ENCODE results near the gene RRP8. TPM values are rescaled to one million over a fixed set of nuclear protein-coding genes. Genes with fewer than 3 reads are reported as not detected.

Gene RRP8
- total RNA-seq, 1 donor from 2014 or later, result 17.8 TPM

DNA sequence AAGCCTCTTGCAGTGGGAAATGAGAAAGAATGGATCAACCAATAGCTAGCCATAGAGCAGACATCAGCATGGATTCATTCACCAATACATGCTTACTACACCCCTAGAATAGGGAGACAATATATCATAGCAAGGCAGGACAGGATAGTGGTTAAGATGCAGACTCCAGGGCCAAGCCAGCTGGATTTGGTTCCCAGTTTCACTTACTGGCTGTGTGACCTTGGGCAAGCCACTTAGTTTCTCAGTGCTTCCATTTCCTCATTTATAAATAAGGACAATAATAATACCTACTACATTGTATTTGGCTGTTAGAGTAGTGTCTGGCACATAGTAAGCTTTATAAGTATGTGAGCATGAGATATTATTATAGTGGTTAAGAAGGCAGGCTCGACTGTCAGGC, 45.1 kb upstream of the RRP8 start:
- peak; percentile 2 for DNase-seq (ENCODE audit: extremely low spot score, unreplicated experiment)
- no peaks in the 10 kb centered on the region for H3K9me3 Mint-ChIP-seq (ENCODE audit: unreplicated experiment)
- peaks cover 5% of the 10 kb centered on the region for H3K36me3 Mint-ChIP-seq (ENCODE audit: unreplicated experiment)
- no peak overlapping the region for H3K4me3 Mint-ChIP-seq (ENCODE audit: unreplicated experiment)
- no peaks in the 10 kb centered on the region for H3K4me1 Mint-ChIP-seq (ENCODE audit: unreplicated experiment)
- H3K27ac Mint-ChIP-seq (ENCODE audit: unreplicated experiment), result no peak overlapping the region
- TF ChIP-seq, protein P1, sequence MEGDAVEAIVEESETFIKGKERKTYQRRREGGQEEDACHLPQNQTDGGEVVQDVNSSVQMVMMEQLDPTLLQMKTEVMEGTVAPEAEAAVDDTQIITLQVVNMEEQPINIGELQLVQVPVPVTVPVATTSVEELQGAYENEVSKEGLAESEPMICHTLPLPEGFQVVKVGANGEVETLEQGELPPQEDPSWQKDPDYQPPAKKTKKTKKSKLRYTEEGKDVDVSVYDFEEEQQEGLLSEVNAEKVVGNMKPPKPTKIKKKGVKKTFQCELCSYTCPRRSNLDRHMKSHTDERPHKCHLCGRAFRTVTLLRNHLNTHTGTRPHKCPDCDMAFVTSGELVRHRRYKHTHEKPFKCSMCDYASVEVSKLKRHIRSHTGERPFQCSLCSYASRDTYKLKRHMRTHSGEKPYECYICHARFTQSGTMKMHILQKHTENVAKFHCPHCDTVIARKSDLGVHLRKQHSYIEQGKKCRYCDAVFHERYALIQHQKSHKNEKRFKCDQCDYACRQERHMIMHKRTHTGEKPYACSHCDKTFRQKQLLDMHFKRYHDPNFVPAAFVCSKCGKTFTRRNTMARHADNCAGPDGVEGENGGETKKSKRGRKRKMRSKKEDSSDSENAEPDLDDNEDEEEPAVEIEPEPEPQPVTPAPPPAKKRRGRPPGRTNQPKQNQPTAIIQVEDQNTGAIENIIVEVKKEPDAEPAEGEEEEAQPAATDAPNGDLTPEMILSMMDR (IDR thresholded peaks at IDR 0.05), result no peak
- H3K27me3 Mint-ChIP-seq (ENCODE audit: unreplicated experiment), result no peaks in the 10 kb centered on the region

DNA sequence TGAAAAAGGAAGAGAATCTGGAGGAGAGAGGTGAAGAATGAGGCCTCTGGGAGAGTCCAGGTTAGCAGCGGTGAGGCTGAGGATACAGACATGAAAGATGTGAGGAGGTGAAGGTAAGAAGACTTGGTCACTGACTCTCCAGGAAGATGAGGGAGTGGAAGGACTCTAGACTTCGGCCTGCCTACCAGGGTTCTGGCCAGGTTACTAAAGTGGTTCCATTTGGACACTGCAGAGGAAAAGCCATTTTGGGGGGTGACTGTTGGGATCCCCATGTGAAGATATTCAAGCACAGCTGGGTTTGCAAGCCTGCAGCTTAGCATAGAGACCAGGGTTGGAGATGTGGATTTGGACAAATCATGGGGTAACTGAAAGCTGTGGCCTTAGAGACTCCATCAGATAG, 44.4 kb upstream of the RRP8 start:
- Mint-ChIP-seq H3K36me3 (ENCODE audit: unreplicated experiment) (peaks cover 5% of the 10 kb centered on the region), H3K27ac (ENCODE audit: unreplicated experiment) (no peak overlapping the region), H3K27me3 (ENCODE audit: unreplicated experiment) (no peaks in the 10 kb centered on the region), H3K9me3 (ENCODE audit: unreplicated experiment) (no peaks in the 10 kb centered on the region), H3K4me3 (ENCODE audit: unreplicated experiment) (no peak overlapping the region), H3K4me1 (ENCODE audit: unreplicated experiment) (no peaks in the 10 kb centered on the region)
- TF ChIP-seq, protein P1 (IDR thresholded peaks at IDR 0.05), result no peak
- no peak for DNase-seq (ENCODE audit: extremely low spot score, unreplicated experiment)

DNA sequence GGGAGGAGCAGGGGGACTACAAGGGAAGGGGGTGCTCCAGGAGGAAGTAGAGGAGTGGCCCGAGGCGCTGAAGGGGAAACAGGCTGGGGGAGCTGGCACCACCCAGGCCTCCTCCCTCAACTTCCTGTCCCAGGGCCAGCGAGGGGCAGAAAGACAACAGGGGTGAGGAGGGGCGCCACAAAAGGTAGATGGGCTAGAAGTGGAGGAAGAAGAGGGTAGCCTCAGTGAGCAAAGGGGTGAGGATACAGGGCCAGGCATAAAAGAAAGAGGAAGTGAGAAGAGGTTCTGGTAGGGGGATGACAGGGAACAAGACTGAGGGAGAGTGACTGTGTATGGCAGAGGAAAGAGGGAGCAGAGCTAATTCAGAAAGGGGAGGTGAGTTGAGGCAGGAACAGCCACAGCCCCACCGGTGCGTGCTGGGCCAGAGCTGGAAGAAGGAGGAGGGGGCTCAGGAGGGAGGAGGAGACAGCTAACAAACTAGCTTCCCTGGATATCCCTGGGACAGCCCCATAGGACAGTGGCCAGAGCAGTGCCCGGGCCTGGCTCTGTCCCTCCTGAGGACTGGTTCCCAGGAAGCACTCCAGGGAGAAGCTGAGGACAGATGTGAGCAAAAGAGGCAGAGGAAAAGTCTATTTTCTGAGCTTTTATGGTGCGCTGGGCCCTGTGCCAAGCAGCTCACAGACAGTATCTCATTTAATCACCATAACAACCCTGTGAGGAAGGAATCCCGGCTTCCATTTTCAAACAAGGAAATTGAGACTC, 43.7 kb upstream of the RRP8 start:
- TF ChIP-seq, protein P1 (IDR thresholded peaks at IDR 0.05), result no peak
- Mint-ChIP-seq H3K27ac (ENCODE audit: unreplicated experiment) (no peak overlapping the region), H3K4me1 (ENCODE audit: unreplicated experiment) (no peaks in the 10 kb centered on the region), H3K36me3 (ENCODE audit: unreplicated experiment) (peaks cover 5% of the 10 kb centered on the region), H3K4me3 (ENCODE audit: unreplicated experiment) (no peak overlapping the region), H3K27me3 (ENCODE audit: unreplicated experiment) (no peaks in the 10 kb centered on the region), H3K9me3 (ENCODE audit: unreplicated experiment) (no peaks in the 10 kb centered on the region)
- peak; percentile 76 for DNase-seq (ENCODE audit: extremely low spot score, unreplicated experiment)

DNA sequence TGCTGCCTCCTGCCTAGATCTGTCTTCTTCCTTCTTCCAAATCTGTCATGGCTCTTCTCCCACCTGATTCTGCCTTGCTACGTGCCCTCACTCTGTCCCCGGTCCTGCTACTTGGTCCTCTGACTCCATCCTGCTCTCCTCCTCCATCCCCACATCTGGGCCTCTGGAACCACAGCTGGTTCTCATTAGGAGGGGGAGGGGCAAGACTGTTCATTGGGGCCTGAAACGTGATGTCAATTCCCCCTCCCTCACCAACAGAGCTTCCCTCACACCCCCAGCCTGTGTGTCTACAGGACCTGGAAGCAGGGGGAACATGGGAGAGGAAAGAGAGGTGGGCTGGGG, 43.1 kb upstream of the RRP8 start:
- Mint-ChIP-seq H3K36me3 (ENCODE audit: unreplicated experiment) (peaks cover 5% of the 10 kb centered on the region), H3K4me3 (ENCODE audit: unreplicated experiment) (no peak overlapping the region), H3K9me3 (ENCODE audit: unreplicated experiment) (no peaks in the 10 kb centered on the region), H3K27me3 (ENCODE audit: unreplicated experiment) (no peaks in the 10 kb centered on the region), H3K27ac (ENCODE audit: unreplicated experiment) (no peak overlapping the region), H3K4me1 (ENCODE audit: unreplicated experiment) (no peaks in the 10 kb centered on the region)
- TF ChIP-seq, protein P1 (IDR thresholded peaks at IDR 0.05), result no peak
- peak; percentile 82 for DNase-seq (ENCODE audit: extremely low spot score, unreplicated experiment)

DNA sequence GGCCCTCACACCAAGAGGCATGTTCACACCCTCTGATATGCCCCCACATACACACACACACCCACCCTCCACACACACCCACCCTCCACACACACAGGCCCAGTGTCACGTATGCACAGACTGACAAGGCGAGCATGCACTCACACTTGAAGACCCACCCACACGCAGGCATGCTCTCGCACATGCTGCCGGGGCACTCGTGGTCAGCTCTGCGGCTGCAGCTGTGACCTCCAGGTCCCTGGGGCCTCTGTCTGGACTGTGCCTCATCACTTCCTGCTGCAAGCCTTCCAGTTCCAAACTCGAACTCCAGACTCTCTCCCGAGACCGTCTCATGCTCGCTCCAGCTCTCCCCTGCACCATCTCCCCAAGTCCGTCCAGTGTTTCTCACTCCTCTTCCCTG, 42.7 kb upstream of the RRP8 start:
- TF ChIP-seq, protein P1 (IDR thresholded peaks at IDR 0.05), result no peak
- no peaks in the 10 kb centered on the region for H3K4me1 Mint-ChIP-seq (ENCODE audit: unreplicated experiment)

More for the DNA sequence above, 42.7 kb upstream of the RRP8 start:
- Mint-ChIP-seq H3K9me3 (ENCODE audit: unreplicated experiment) (no peaks in the 10 kb centered on the region), H3K27me3 (ENCODE audit: unreplicated experiment) (no peaks in the 10 kb centered on the region), H3K27ac (ENCODE audit: unreplicated experiment) (no peak overlapping the region), H3K4me3 (ENCODE audit: unreplicated experiment) (no peak overlapping the region), H3K36me3 (ENCODE audit: unreplicated experiment) (peaks cover 5% of the 10 kb centered on the region)
- DNase-seq (ENCODE audit: extremely low spot score, unreplicated experiment), result peak; percentile 87
